Lower lobe of right lung (tissue), 2 donors: ENCODE results near the gene ASIC2. TPM values are rescaled to one million over a fixed set of nuclear protein-coding genes. Genes with fewer than 3 reads are reported as not detected.

ENCODE experiments used
- ATAC-seq, 2 donors: fragments of 200-7000 bp; cut with Tn5 transposase; one replicate each; pipeline ENCODE4 v1.9.1; 2020 to 2022; ENCODE audit warnings: mild to moderate bottlenecking in 2 of 2, moderate library complexity in 2 of 2
- DNase-seq: peaks from one replicate; pipeline ENCODE4 v3.0.0-alpha.2; 2020
- H3K27ac ChIP-seq: fragments of 200-600 bp; one replicate; pipeline ENCODE4 v1.8.0; 2022
- H3K27me3 ChIP-seq: fragments of 200-600 bp; one replicate; pipeline ENCODE4 v1.8.0; 2022; ENCODE audit warnings: low read depth
- H3K36me3 ChIP-seq: fragments of 200-600 bp; one replicate; pipeline ENCODE4 v1.8.0; 2022; ENCODE audit warnings: mild to moderate bottlenecking
- H3K4me1 ChIP-seq: fragments of 200-600 bp; one replicate; pipeline ENCODE4 v1.8.0; 2022
- H3K4me3 ChIP-seq: fragments of 200-600 bp; one replicate; pipeline ENCODE4 v1.8.0; 2022; ENCODE audit warnings: mild to moderate bottlenecking
- H3K9me3 ChIP-seq: fragments of 200-600 bp; one replicate; pipeline ENCODE4 v1.8.0; 2022
- CTCF ChIP-seq: fragments of 200-600 bp; IDR thresholded peaks from one replicate; pipeline ENCODE4 v1.8.0; 2022; ENCODE audit warnings: antibody characterized with exemption, mild to moderate bottlenecking
- intact Hi-C: fragments of 100-400 bp; cut with DNase I; formaldehyde crosslinking; loops from one replicate; pipeline ENCODE4 v1.11.0; 2022
- total RNA-seq: library from RNA; stranded (reverse); fragmentation: NEBNext Ultra II Directional; extraction: Animal tissue kit (Norgen Biotek cat#: 25700); gene quantifications from one replicate; pipeline ENCODE4 v1.2.1, GENCODE V29; 2021
- donor health status: DM: no; HTN: yes; CAD: no; lungs with severe emphysema.

The ASIC2 gene
- total RNA-seq, 1 donor from 2014 or later = not detected

- Histone ChIP-seq H3K27ac (no peak overlapping the region), H3K4me3 (no peak overlapping the region), H3K27me3 (no peaks in the 10 kb centered on the region), H3K4me1 (no peaks in the 10 kb centered on the region), H3K9me3 (no peaks in the 10 kb centered on the region), H3K36me3 (no peaks in the 10 kb centered on the region)
- ATAC-seq (no peak), DNase-seq (no peak)
- intact Hi-C loops = no loop called here
- TF ChIP-seq CTCF = no peak
These were observed 109.5 kb downstream of the ASIC2 start for GRCh38 chr17:33183487-33184026.

- intact Hi-C loops = no loop called here
These were observed 113.9 kb downstream of the ASIC2 start for GRCh38 chr17:33179151-33179550.

GRCh38 chr17:33178681-33179080, 114.4 kb downstream of the ASIC2 start:
- intact Hi-C loops = no loop called here
- no peak for ATAC-seq

More at GRCh38 chr17:33179151-33179550, 113.9 kb downstream of the ASIC2 start:
- Histone ChIP-seq H3K36me3 (no peaks in the 10 kb centered on the region), H3K9me3 (no peaks in the 10 kb centered on the region), H3K27me3 (peaks cover 5% of the 10 kb centered on the region), H3K4me3 (no peak overlapping the region), H3K4me1 (no peaks in the 10 kb centered on the region), H3K27ac (no peak overlapping the region)
- no peak for TF ChIP-seq CTCF
- no peak for ATAC-seq
- no peak for DNase-seq

GRCh38 chr17:33175562-33175961, 117.5 kb downstream of the ASIC2 start:
- Histone ChIP-seq H3K27me3 (peaks cover 5% of the 10 kb centered on the region), H3K27ac (no peak overlapping the region), H3K4me1 (no peaks in the 10 kb centered on the region), H3K4me3 (no peak overlapping the region), H3K36me3 (no peaks in the 10 kb centered on the region), H3K9me3 (no peaks in the 10 kb centered on the region)
- no peak for ATAC-seq
- intact Hi-C loops = no loop called here
- no peak for TF ChIP-seq CTCF
- no peak for DNase-seq

More at GRCh38 chr17:33178681-33179080, 114.4 kb downstream of the ASIC2 start:
- peaks cover 5% of the 10 kb centered on the region for H3K27me3 ChIP-seq
- H3K9me3 ChIP-seq = no peaks in the 10 kb centered on the region
- no peaks in the 10 kb centered on the region for H3K4me1 ChIP-seq
- no peak for TF ChIP-seq CTCF
- no peak for DNase-seq
- no peaks in the 10 kb centered on the region for H3K36me3 ChIP-seq
- no peak overlapping the region for H3K27ac ChIP-seq
- no peak overlapping the region for H3K4me3 ChIP-seq

- no peak overlapping the region for H3K27ac ChIP-seq
- intact Hi-C loops = no loop called here
- no peaks in the 10 kb centered on the region for H3K4me1 ChIP-seq
- ATAC-seq (no peak), DNase-seq (no peak)
- no peaks in the 10 kb centered on the region for H3K36me3 ChIP-seq
- no peaks in the 10 kb centered on the region for H3K9me3 ChIP-seq
- H3K27me3 ChIP-seq = no peaks in the 10 kb centered on the region
- TF ChIP-seq CTCF = no peak
- no peak overlapping the region for H3K4me3 ChIP-seq
These were observed 121.2 kb downstream of the ASIC2 start for GRCh38 chr17:33171931-33172330.
